Measurements from ENCODE around the gene WNT9A. TPM values are rescaled to one million over a fixed set of nuclear protein-coding genes. Genes with fewer than 3 reads are reported as not detected.

The WNT9A gene
- total RNA-seq, 2 experiments from 2014 or later = 0.08 to 0.09 TPM

DNA sequence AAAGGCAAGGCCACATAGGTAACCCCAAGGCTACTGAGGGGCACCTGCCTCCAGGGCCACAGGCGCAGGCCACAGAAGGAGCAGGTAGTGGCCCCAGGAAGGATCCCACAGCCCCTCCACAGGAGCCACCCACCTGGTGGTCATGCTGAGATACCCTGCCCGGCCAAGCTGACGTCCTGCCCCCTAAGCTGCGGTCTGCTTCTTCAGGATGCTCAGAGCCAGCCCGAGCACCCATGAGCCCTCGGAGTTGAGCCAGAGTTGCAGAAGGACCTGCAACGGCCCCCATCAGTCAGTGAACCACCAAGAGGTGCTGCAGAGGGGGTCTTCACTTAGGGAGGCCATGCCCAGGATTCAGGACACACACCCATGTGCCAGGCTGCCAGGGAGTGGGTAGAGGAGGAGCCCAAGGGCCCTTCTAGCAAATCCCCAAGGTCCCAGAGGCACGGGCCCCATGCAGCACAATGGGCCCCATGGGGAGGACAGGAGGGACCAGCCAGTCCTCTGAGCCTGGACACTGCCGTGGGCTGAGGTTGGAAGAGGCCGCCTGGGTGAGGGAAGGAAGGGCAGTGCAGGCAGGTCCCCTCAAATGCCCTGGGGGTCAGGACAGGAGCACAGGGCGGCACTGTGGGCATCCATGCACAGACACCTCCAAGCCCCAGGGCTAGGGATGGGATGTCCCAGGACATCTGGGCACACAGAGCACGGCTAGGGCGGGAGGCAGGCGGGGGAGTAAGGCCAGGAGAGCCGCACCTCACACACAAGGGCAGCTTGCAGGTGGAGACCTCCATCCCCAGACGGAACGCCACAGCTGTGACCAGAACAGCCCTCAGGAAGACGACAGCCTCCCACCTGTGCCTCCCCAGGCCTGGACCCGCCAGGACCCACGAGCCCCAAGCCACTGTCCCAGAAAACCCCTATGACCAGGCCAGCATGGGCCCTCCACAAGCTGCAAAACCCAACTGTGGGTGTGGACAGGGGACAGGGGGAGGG is 20.5 kb downstream of the WNT9A start:
- DNase-seq (no peak), ATAC-seq (ENCODE audit: low read depth) (no peak)
- H3K9me3 Mint-ChIP-seq = no peaks in the 10 kb centered on the region
- no peaks in the 10 kb centered on the region for H3K4me1 Mint-ChIP-seq
- POLR2A ChIA-PET = no interaction called here
- H3K27me3 Mint-ChIP-seq = no peaks in the 10 kb centered on the region
- no peak overlapping the region for H3K27ac Mint-ChIP-seq
- H3K36me3 Mint-ChIP-seq = no peaks in the 10 kb centered on the region
- H3K4me3 Mint-ChIP-seq = no peak overlapping the region

DNA sequence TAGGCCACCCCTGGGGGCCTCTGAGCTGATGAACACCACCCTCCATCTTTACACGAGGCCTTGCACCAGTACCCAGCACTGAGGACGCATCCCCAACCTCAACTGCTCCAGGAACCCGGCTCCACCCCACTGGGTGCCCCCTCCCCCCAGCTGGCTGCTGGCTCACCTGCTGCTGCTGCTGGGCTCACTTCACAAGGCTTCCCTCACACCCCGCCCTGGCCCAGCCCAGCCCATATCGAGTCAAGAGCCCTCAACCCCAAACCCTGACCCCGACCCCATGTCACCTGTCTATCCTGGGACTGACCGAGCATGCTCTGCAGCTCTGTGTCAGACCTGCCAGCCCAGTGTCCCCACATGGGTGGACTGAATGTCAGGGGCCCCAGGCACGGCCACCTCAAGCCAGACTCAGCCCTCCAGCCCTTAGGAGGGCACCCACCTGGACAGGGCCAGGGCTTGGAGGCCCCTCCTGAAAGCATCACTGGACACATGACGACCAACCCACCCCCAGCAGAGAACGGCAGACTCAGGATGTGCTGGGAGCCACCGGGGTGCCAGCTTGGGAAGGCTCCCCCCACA is 21.4 kb downstream of the WNT9A start:
- Mint-ChIP-seq H3K4me1 (no peaks in the 10 kb centered on the region), H3K36me3 (no peaks in the 10 kb centered on the region), H3K4me3 (no peak overlapping the region)

DNA sequence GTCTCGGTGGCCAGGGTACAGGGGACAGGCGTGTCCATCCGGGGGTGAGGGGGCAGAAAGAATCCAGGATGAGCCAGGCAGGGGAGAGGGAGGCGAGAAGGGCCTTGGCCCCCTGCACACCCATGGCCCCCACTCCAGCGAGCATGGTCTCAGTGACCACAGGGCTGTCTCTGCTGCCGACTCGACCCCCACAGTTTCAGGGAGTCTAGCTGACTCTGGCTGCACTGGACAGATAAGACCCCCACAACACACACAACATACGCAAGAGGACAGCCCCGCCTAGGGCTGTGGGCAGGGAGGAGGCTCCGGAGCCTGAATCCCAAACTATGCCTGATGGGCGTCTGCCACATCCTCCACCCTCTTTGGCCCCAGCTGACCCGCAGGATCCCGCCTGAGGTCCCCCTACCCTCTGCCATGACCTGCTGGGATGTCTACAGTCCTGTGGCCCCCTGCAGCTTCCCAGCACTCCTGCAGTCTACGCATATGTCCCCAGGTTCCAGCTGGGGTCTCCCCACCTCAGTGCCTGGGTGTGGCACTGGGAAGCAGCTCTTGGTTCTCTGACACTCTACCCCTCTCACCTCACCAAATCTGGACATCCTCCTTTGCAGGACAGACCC is 22.0 kb downstream of the WNT9A start:
- Mint-ChIP-seq H3K9me3 (no peaks in the 10 kb centered on the region), H3K27me3 (no peaks in the 10 kb centered on the region), H3K4me1 (no peaks in the 10 kb centered on the region), H3K36me3 (no peaks in the 10 kb centered on the region), H3K4me3 (no peak overlapping the region), H3K27ac (no peak overlapping the region)
- DNase-seq = no peak
- POLR2A ChIA-PET = no interaction called here
- no peak for ATAC-seq (ENCODE audit: low read depth)

More for the DNA sequence above, 21.4 kb downstream of the WNT9A start:
- Mint-ChIP-seq H3K27me3 (no peaks in the 10 kb centered on the region), H3K9me3 (no peaks in the 10 kb centered on the region), H3K27ac (no peak overlapping the region)
- POLR2A ChIA-PET = no interaction called here
- ATAC-seq (ENCODE audit: low read depth) = no peak
- no peak for DNase-seq

DNA sequence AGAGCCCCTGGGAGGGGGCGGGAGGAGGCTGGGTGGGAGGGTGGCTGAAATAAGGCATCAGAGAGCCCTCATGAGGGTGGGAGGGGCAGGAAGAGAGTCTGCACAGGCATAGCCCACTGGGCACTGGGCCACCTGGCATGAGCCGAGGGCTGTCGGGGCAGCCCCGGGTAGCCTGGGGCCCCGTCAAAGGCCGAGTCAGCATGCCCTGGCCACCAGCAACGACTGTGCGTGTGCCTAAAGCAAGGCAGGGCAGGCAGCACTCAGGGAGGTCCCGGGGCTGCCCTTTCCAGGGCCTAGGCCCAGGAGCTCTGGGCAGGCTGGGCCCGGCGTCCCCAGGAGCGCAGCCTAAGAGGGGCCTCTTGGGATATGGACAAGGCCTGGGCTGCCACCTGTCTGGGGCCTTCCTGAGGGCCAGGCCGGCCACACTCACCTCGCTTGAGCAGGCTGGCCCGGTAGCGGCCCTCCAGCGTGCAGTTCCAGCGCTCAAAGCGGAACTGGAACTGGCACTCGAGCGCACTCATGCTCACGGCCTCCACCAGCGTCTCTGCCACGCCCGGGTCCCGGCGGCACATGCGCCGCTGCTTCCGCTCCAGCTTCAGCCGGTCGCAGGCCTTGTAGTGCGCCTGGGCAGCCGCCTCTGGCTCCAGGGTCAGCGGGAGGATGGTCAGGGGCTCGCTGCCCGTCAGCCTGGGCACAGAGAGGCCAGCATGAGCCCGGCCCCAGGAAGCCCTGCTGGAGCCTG is 22.7 kb downstream of the WNT9A start:
- Mint-ChIP-seq H3K36me3 (no peaks in the 10 kb centered on the region), H3K27ac (no peak overlapping the region), H3K27me3 (no peaks in the 10 kb centered on the region), H3K4me1 (no peaks in the 10 kb centered on the region), H3K9me3 (no peaks in the 10 kb centered on the region), H3K4me3 (no peak overlapping the region)
- ATAC-seq (ENCODE audit: low read depth) (no peak), DNase-seq (no peak)
- POLR2A ChIA-PET = no interaction called here

DNA sequence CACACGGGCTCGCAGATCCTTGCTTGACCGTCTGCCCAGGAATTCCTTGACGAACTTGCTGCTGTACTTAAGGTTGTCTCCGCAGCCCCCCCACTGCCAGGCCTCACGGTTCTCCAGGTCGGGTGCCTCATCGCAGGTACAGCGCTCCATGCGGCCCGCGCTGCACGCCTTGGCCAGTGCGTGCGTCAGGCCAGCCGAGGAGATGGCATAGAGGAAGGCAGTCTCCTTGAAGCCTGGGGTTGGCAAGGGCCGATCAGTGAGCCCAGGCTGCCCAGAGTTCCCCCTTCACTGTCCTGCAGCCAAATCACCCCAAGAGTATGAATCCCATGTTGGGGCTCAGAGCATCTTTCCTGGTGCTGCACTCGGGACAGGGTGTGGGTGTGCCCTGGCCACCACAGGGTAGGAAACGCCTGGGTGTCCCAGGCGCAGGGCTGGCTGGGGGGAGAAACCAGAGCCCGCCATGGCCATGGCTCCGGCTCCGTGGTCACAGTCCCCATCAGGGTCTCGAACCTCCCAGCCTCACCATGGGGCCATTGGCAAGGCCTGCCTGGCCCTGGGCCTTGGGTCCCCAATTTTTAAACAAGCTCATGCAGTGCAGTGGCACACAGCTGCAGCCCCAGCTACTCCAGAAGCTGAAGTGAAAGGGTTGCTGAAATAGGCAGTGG is 23.4 kb downstream of the WNT9A start:
- Mint-ChIP-seq H3K4me1 (no peaks in the 10 kb centered on the region), H3K27ac (no peak overlapping the region), H3K27me3 (no peaks in the 10 kb centered on the region), H3K9me3 (no peaks in the 10 kb centered on the region), H3K36me3 (no peaks in the 10 kb centered on the region), H3K4me3 (no peak overlapping the region)
- ATAC-seq (ENCODE audit: low read depth) (no peak), DNase-seq (no peak)
- POLR2A ChIA-PET = no interaction called here

DNA sequence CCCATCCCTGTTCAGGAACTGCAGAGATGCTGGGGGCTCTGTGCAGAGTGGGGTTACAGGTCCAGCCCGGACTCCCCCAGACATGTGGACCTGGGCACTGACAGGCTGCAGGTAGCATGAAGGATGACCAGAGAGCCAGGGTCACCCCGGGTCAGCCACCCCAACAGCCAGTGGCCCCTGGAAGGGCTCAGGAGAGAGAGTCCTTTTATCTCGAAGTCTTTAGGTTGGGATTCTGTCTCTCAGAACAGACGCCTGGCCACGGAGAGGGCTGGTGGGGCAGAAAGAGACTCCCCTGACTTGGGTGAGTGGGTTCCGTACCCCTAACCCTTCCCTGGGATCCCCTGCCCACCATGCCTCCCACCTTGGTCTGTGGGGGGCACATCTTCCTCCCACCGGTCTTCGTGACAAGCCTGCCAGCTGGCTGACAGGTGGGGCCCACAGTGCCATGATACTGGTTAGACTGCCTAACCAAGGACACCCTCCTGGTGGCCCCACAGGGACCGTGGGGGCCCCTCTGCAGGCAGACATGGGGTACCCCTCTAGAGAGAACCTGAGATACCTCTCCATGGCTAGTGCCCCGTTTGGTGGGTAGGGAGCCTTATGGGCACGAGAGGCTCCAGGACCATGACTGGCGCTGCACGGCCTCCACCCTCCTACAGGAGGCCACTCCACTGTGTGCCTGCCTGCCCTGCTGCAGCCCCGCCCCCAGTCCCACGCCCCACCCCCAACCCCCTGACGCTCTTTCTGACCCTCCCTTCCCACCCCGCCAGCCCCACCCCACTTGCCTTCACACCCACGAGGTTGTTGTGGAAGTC is 24.2 kb downstream of the WNT9A start:
- DNase-seq (no peak), ATAC-seq (ENCODE audit: low read depth) (no peak)
- H3K27me3 Mint-ChIP-seq = no peaks in the 10 kb centered on the region
- H3K9me3 Mint-ChIP-seq = no peaks in the 10 kb centered on the region
- no peak overlapping the region for H3K4me3 Mint-ChIP-seq
- POLR2A ChIA-PET = no interaction called here
- no peaks in the 10 kb centered on the region for H3K4me1 Mint-ChIP-seq
- H3K36me3 Mint-ChIP-seq = no peaks in the 10 kb centered on the region
- no peak overlapping the region for H3K27ac Mint-ChIP-seq

DNA sequence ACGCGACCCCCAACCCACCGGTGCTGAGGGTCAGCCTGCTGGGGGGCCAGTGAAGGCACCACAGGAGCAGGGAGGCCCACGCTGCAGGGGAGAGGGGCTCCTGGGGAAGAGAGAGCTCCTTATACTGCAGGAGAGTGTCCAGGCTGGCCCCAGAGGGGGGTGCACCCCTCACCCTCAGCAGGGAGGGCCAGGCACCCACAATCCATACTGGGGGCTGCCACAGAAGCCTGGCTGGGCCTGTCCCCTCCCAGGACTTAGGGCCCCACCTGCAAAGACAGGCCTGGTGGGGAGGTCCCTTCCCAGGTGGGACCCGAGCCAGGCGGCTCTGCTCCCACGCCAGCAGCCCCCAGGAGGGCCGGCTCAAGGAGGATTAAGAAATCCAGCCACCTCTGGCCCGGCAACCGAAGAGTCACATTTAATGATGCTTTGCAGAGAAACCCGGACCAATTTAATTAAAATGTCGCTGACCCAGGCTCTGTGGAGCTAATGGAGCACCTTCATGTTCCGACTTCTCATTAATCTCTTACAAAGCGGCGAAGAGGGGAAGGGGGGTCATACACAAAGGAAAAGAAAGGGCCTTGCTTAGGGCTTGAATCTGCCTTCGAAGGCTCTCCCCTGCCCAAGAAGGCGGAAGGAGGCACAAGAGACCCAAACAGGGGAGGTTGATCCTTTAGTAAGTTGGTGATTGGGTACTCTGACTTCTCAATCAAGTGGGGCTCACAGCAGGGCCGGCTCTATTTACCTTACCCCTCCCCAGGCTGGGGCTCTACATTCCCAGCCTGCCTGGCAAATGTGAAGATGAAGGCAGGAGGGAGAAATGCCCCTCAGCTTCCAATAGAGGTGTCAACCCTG is 25.0 kb downstream of the WNT9A start:
- DNase-seq (no peak), ATAC-seq (ENCODE audit: low read depth) (no peak)
- POLR2A ChIA-PET = no interaction called here
- no peak overlapping the region for H3K4me3 Mint-ChIP-seq
- no peaks in the 10 kb centered on the region for H3K4me1 Mint-ChIP-seq
- H3K36me3 Mint-ChIP-seq = no peaks in the 10 kb centered on the region
- no peaks in the 10 kb centered on the region for H3K27me3 Mint-ChIP-seq
- H3K27ac Mint-ChIP-seq = no peak overlapping the region
- no peaks in the 10 kb centered on the region for H3K9me3 Mint-ChIP-seq

DNA sequence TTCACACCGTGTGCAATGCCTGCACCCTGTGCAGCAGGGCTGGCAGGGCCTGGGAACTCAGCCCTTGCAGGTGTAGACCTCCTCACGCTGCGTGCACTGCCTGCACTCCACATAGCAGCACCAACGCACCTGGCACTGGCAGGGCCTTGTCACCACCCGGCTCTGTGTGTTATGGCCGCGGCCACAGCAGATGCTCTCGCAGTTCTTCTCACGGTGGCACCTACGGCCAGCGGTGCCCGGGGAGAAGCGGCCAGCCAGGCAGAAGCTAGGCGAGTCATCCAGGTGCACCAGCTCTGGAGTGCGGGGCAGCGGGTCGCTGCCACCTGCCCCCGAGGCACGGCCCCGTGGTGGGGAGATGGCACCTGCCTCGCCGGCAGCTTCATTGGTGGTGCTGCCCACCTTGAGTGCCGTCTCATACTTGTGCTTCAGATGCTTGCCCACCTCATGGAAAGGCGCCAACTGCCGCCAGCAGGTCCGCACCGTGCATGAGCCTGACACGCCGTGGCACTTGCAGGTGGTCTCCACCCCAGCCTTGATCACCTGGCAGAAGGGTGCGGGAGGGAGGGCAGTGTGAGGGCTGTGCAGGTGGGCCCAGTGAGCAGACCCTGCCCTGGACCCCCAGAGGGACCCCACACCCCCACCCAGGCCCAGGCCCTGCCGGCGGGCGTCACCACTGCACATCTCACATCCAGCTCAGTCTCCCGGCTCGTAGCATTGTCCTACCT is 26.1 kb downstream of the WNT9A start:
- ATAC-seq (ENCODE audit: low read depth) (no peak), DNase-seq (no peak)
- Mint-ChIP-seq H3K9me3 (no peaks in the 10 kb centered on the region), H3K4me1 (no peaks in the 10 kb centered on the region), H3K27ac (no peak overlapping the region), H3K36me3 (no peaks in the 10 kb centered on the region), H3K27me3 (no peaks in the 10 kb centered on the region), H3K4me3 (no peak overlapping the region)
- POLR2A ChIA-PET = no interaction called here

DNA sequence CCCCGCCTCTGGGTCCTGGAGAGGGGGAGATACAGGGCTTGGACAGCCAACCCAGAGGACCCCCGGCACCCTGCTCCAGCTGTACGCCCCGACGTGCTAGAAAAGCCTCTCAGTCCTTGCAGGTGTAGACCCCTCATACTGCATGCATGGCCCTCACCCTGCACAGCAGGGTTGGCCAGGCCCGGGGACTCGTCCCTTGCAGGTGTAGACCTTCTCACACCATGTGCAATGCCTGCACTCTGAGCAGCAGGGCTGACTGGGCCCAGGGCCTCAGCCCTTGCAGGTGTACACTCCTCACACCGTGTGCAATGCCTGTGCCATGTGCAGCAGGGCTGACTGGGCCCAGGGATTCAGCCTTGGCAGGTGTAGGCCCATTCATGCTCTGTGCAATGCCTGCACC is 26.8 kb downstream of the WNT9A start:
- H3K27me3 Mint-ChIP-seq = no peaks in the 10 kb centered on the region
- ATAC-seq (ENCODE audit: low read depth) (no peak), DNase-seq (no peak)
- H3K27ac Mint-ChIP-seq = no peak overlapping the region
- POLR2A ChIA-PET = interaction anchor here (0.6 kb wide), 1 partner anchor 140 kb away, joined by 3 read pairs; no protein-coding TSS in a partner anchor
- no peaks in the 10 kb centered on the region for H3K36me3 Mint-ChIP-seq
- no peaks in the 10 kb centered on the region for H3K4me1 Mint-ChIP-seq
- no peak overlapping the region for H3K4me3 Mint-ChIP-seq
- no peaks in the 10 kb centered on the region for H3K9me3 Mint-ChIP-seq

DNA sequence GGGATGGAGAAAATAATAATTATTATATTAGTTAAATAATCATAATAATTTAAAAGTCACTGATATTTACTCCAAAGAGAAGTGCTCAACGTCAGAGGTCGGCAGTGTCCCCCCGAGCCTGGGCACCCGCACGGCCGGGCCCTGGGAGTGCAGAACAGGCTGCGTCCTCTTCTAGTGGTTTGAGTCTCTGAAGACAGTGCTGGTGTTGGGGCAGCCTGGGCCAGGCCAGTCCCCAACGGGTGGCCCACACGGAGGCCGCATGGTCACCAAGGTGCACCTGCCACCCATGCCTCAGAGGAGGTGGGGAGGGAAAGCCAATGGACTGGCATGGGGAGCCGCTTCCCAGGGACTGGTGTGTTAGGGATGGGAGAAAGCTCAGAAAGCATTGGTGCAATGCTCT is 27.3 kb downstream of the WNT9A start:
- Mint-ChIP-seq H3K36me3 (no peaks in the 10 kb centered on the region), H3K27me3 (no peaks in the 10 kb centered on the region), H3K27ac (no peak overlapping the region), H3K4me1 (no peaks in the 10 kb centered on the region), H3K9me3 (no peaks in the 10 kb centered on the region), H3K4me3 (no peak overlapping the region)
- POLR2A ChIA-PET = interaction anchor here (0.6 kb wide), 1 partner anchor 141 kb away, joined by 3 read pairs; no protein-coding TSS in a partner anchor
- DNase-seq = no peak
- no peak for ATAC-seq (ENCODE audit: low read depth)

DNA sequence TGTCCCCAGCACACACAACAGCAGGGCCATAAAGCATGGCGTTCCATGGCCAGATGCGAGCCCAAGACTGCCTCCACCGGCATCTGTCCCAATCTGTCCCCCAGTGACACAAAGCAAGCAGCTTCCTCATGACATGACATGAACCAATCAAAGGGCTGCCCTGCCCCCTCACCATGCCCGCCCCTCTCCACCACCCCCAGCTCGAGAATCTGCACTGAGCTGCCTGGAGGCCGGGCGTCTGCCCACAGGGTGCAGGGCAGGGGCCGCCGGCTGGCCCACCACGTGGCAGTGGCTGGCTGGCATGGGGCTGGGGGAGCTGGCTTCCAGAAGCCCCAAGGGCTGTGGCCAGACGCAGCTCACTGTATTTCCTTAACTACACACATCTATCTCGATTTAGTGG is 27.8 kb downstream of the WNT9A start:
- no peak for ATAC-seq (ENCODE audit: low read depth)
- H3K4me3 Mint-ChIP-seq = no peak overlapping the region
- H3K27ac Mint-ChIP-seq = no peak overlapping the region

More for the DNA sequence above, 27.8 kb downstream of the WNT9A start:
- H3K27me3 Mint-ChIP-seq = no peaks in the 10 kb centered on the region
- DNase-seq = no peak
- POLR2A ChIA-PET = no interaction called here
- H3K4me1 Mint-ChIP-seq = no peaks in the 10 kb centered on the region
- H3K36me3 Mint-ChIP-seq = no peaks in the 10 kb centered on the region
- H3K9me3 Mint-ChIP-seq = no peaks in the 10 kb centered on the region

Measured in activated naive CD8-positive, alpha-beta T cell treated with anti-CD3 and anti-CD28 coated beads, Interleukin-2, amount 10 ng/mL, durations not matched to agents 7 days and 5 days (primary cell).